Muscle layer of duodenum (tissue), 2 donors: ENCODE data around the gene C19orf25.
A peak's percentile ranks its signal among the peaks of the same experiment; 100 is the strongest.
"Not testable (repeated sequence)": the region's sequence is repeated elsewhere in the genome, so short reads cannot be mapped to it uniquely, and the experiment has no call there.

Source experiments
- H3K27ac ChIP-seq: one replicate; pipeline ENCODE4 v1.7.0; 2013; ENCODE audit warnings: mild to moderate bottlenecking, low read length
- H3K27me3 ChIP-seq: one replicate; pipeline ENCODE4 v1.7.0; 2013; ENCODE audit warnings: low read depth, mild to moderate bottlenecking, control low read depth, low read length
- H3K36me3 ChIP-seq, 2 donors: one replicate each; pipeline ENCODE4 v1.7.0; 2013; ENCODE audit warnings: low read length in 2 of 2, control low read depth in 1 of 2, mild to moderate bottlenecking in 1 of 2; ENCODE audit not compliant: insufficient read depth in 2 of 2, control insufficient read depth in 1 of 2
- H3K4me1 ChIP-seq, 2 donors: one replicate each; pipeline ENCODE4 v1.7.0; 2013; ENCODE audit warnings: low read length in 2 of 2, mild to moderate bottlenecking in 2 of 2, control low read depth in 1 of 2, moderate library complexity in 1 of 2; ENCODE audit not compliant: insufficient read depth in 2 of 2, control insufficient read depth in 1 of 2
- H3K4me3 ChIP-seq, 2 donors: one replicate each; pipeline ENCODE4 v1.7.0; 2013; ENCODE audit warnings: low read length in 2 of 2, low read depth in 1 of 2, mild to moderate bottlenecking in 1 of 2
- H3K9me3 ChIP-seq, 2 donors: one replicate each; pipeline ENCODE4 v1.7.0; 2013; ENCODE audit warnings: low read length in 2 of 2, control low read depth in 1 of 2, mild to moderate bottlenecking in 1 of 2; ENCODE audit not compliant: control insufficient read depth in 1 of 2
- donor health status: healthy.

The C19orf25 gene

GRCh38 chr19:1446713-1447481 is 32.1 kb downstream of the C19orf25 start:
- Histone ChIP-seq H3K4me3 (peak overlapping the region in 1 of 2 donors; percentile 63), H3K9me3 (no peaks in the 10 kb centered on the region), H3K36me3 (peaks cover 4 to 6% of the 10 kb centered on the region in 2 donors), H3K27me3 (peaks cover 46% of the 10 kb centered on the region), H3K27ac (no peak overlapping the region), H3K4me1 (peaks cover 0 to 26% of the 10 kb centered on the region in 2 donors)

GRCh38 chr19:1445932-1446712 is 32.9 kb downstream of the C19orf25 start:
- no peak overlapping the region for H3K27ac ChIP-seq

GRCh38 chr19:1445185-1445931 is 33.7 kb downstream of the C19orf25 start:
- no peak overlapping the region for H3K27ac ChIP-seq
- peaks cover 0 to 32% of the 10 kb centered on the region in 2 donors for H3K4me1 ChIP-seq
- H3K36me3 ChIP-seq, result peaks cover 16 to 19% of the 10 kb centered on the region in 2 donors
- peaks cover 31% of the 10 kb centered on the region for H3K27me3 ChIP-seq
- H3K4me3 ChIP-seq, result peak overlapping the region; percentile 11 to 63
- H3K9me3 ChIP-seq, result no peaks in the 10 kb centered on the region

More at GRCh38 chr19:1445932-1446712, 32.9 kb downstream of the C19orf25 start:
- peak overlapping the region in 1 of 2 donors; percentile 63 for H3K4me3 ChIP-seq
- no peaks in the 10 kb centered on the region for H3K9me3 ChIP-seq
- peaks cover 0 to 26% of the 10 kb centered on the region in 2 donors for H3K4me1 ChIP-seq
- H3K27me3 ChIP-seq, result peaks cover 39% of the 10 kb centered on the region
- H3K36me3 ChIP-seq, result peaks cover 11 to 12% of the 10 kb centered on the region in 2 donors

GRCh38 chr19:1441677-1442438 is 37.2 kb downstream of the C19orf25 start:
- Histone ChIP-seq H3K27ac (no peak overlapping the region), H3K9me3 (no peaks in the 10 kb centered on the region), H3K27me3 (peaks cover 5% of the 10 kb centered on the region), H3K4me1 (peaks cover 0 to 43% of the 10 kb centered on the region in 2 donors), H3K36me3 (peaks cover 16 to 30% of the 10 kb centered on the region in 2 donors), H3K4me3 (no peak overlapping the region)

- H3K27me3 ChIP-seq, result no peaks in the 10 kb centered on the region
- no peak overlapping the region for H3K4me3 ChIP-seq
- peaks cover 0 to 35% of the 10 kb centered on the region in 2 donors for H3K4me1 ChIP-seq
- peaks cover 16 to 30% of the 10 kb centered on the region in 2 donors for H3K36me3 ChIP-seq
- H3K9me3 ChIP-seq, result no peaks in the 10 kb centered on the region
- no peak overlapping the region for H3K27ac ChIP-seq
Observed at GRCh38 chr19:1441022-1441426, 38.0 kb downstream of the C19orf25 start.

GRCh38 chr19:1440418-1440801 is 38.6 kb downstream of the C19orf25 start:
- H3K9me3 ChIP-seq, result no peaks in the 10 kb centered on the region
- H3K27me3 ChIP-seq, result no peaks in the 10 kb centered on the region
- peaks cover 20 to 34% of the 10 kb centered on the region in 2 donors for H3K36me3 ChIP-seq
- H3K4me3 ChIP-seq, result no peak overlapping the region
- no peak overlapping the region for H3K27ac ChIP-seq
- peaks cover 0 to 30% of the 10 kb centered on the region in 2 donors for H3K4me1 ChIP-seq

GRCh38 chr19:1439525-1440417 is 39.2 kb downstream of the C19orf25 start:
- H3K27me3 ChIP-seq, H3K27ac ChIP-seq, H3K9me3 ChIP-seq: not testable (repeated sequence)
- peak overlapping the region; percentile 67 to 71 for H3K4me3 ChIP-seq
- H3K36me3 ChIP-seq, result peaks cover 23 to 38% of the 10 kb centered on the region in 2 donors
- H3K4me1 ChIP-seq, result peaks cover 0 to 27% of the 10 kb centered on the region in 2 donors

- H3K36me3 ChIP-seq, result peaks cover 23 to 47% of the 10 kb centered on the region in 2 donors
- peaks cover 0 to 27% of the 10 kb centered on the region in 2 donors for H3K4me1 ChIP-seq
- peak overlapping the region; percentile 67 to 71 for H3K4me3 ChIP-seq
- no peaks in the 10 kb centered on the region for H3K9me3 ChIP-seq
- H3K27me3 ChIP-seq, result no peaks in the 10 kb centered on the region
- peak overlapping the region; percentile 14 for H3K27ac ChIP-seq
Observed at GRCh38 chr19:1438933-1439354, 40.1 kb downstream of the C19orf25 start.

GRCh38 chr19:1438035-1438932 is 40.7 kb downstream of the C19orf25 start, which contains the start of gene RPS15:
TSS of gene RPS15 (plus strand) at chr19:1438396. CDS start at chr19:1438426, 30 bp downstream.
- peaks cover 0 to 27% of the 10 kb centered on the region in 2 donors for H3K4me1 ChIP-seq
- H3K9me3 ChIP-seq, result no peaks in the 10 kb centered on the region
- H3K4me3 ChIP-seq, result peak within 1 kb of the TSS; percentile 67 to 71
- peaks cover 26 to 53% of the 10 kb centered on the region in 2 donors for H3K36me3 ChIP-seq
- H3K27me3 ChIP-seq, result no peaks in the 10 kb centered on the region
- H3K27ac ChIP-seq, result peak within 1 kb of the TSS; percentile 72
